Smooth muscle cell (in vitro differentiated cells): Measurements from ENCODE around the gene POLR3A. TPM values are rescaled to one million over a fixed set of nuclear protein-coding genes. Genes with fewer than 3 reads are reported as not detected.

ENCODE experiments used
- DNase-seq: peaks from one replicate; lab custom pipeline; 2025; ENCODE audit not compliant: unreplicated experiment; lab: John Stamatoyannopoulos, UW
- H2AFZ ChIP-seq: fragments of 200-600 bp; sonication (generic); 2 replicates; pipeline ENCODE4 v1.6.0; 2016; ENCODE audit warnings: antibody characterized with exemption, low read depth, mild to moderate bottlenecking
- H3F3A ChIP-seq: fragments of 200-600 bp; sonication (generic); 2 replicates; pipeline ENCODE4 v1.6.0; 2017; ENCODE audit warnings: antibody characterized with exemption, low read depth
- H3K27ac ChIP-seq: fragments of 200-600 bp; sonication (generic); 2 replicates; pipeline ENCODE4 v1.5.1; 2016; ENCODE audit warnings: low read depth, mild to moderate bottlenecking
- H3K27me3 ChIP-seq: fragments of 200-600 bp; sonication (generic); 2 replicates; pipeline ENCODE4 v1.6.1; 2016; ENCODE audit warnings: low read depth, mild to moderate bottlenecking
- H3K36me3 ChIP-seq: fragments of 200-600 bp; sonication (generic); 2 replicates; pipeline ENCODE4 v1.5.1; 2016; ENCODE audit warnings: low read depth
- H3K4me1 ChIP-seq: fragments of 200-600 bp; sonication (generic); 2 replicates; pipeline ENCODE4 v1.5.1; 2016; ENCODE audit warnings: low read depth
- H3K4me2 ChIP-seq: fragments of 200-600 bp; sonication (generic); 2 replicates; pipeline ENCODE4 v1.6.0; 2016; ENCODE audit warnings: mild to moderate bottlenecking
- H3K4me3 ChIP-seq: fragments of 200-600 bp; sonication (generic); 2 replicates; pipeline ENCODE4 v1.5.1; 2016; ENCODE audit warnings: mild to moderate bottlenecking
- H3K79me2 ChIP-seq: fragments of 200-600 bp; sonication (generic); 2 replicates; pipeline ENCODE4 v1.6.0; 2016; ENCODE audit warnings: low read depth, mild to moderate bottlenecking
- H3K9ac ChIP-seq: fragments of 200-600 bp; sonication (generic); 2 replicates; pipeline ENCODE4 v1.6.0; 2016; ENCODE audit warnings: low read depth
- H3K9me3 ChIP-seq: fragments of 200-600 bp; sonication (generic); replicated peaks from 2 replicates; pipeline ENCODE4 v1.5.1; 2016; ENCODE audit warnings: low read depth
- H4K20me1 ChIP-seq: fragments of 200-600 bp; sonication (generic); 2 replicates; pipeline ENCODE4 v1.6.0; 2016; ENCODE audit warnings: low read depth
- CTCF ChIP-seq: fragments of 200-600 bp; sonication (generic); IDR thresholded peaks from 2 replicates; pipeline ENCODE4 v1.5.1; 2017; ENCODE audit warnings: borderline replicate concordance, mild to moderate bottlenecking, antibody characterized with exemption; ENCODE audit not compliant: insufficient read depth, poor library complexity, severe bottlenecking
- WGBS: methylation state at CpG from one replicate; pipeline ENCODE4 v1.1.7; 2016; ENCODE audit warnings: low lambda C conversion rate; 5-methylcytosine and 5-hydroxymethylcytosine counted together
- polyA plus RNA-seq: library from polyadenylated mRNA; unstranded; fragments of >200 nt; fragmentation: Nextera tagmentation; extraction: Ambion mirVana; gene quantifications from 2 replicates; pipeline ENCODE4 v1.2.1, GENCODE V29; 2016
- total RNA-seq: library from RNA; depleted of rRNA; stranded (reverse); fragments of >200 nt; gene quantifications from 2 replicates; pipeline ENCODE4 v1.2.3, GENCODE V29; 2014

Gene POLR3A
- total and polyA plus RNA-seq, 2 experiments from 2014 or later, result 13.8 to 14.9 TPM

GRCh38 chr10:77925795-77926565, 103.3 kb downstream of the POLR3A start:
- 2% methylated on average over 63 of the region's 73 CpGs for WGBS
- H3K9ac ChIP-seq, result peak overlapping the region; percentile 66
- H2AFZ ChIP-seq, result peak overlapping the region; percentile 71
- DNase-seq, result peak; percentile 47
- H3K27ac ChIP-seq, result no peak overlapping the region
- H3K36me3 ChIP-seq, result no peaks in the 10 kb centered on the region
- H3K4me1 ChIP-seq, result peaks cover 23% of the 10 kb centered on the region
- peaks cover 48% of the 10 kb centered on the region for H3K79me2 ChIP-seq
- no peak for TF ChIP-seq CTCF
- peak overlapping the region; percentile 97 for H3K4me2 ChIP-seq
- H3F3A ChIP-seq, result peaks cover 11% of the 10 kb centered on the region
- peaks cover 48% of the 10 kb centered on the region for H4K20me1 ChIP-seq
- H3K9me3 ChIP-seq, result no peaks in the 10 kb centered on the region
- H3K4me3 ChIP-seq, result peak overlapping the region; percentile 86
- no peaks in the 10 kb centered on the region for H3K27me3 ChIP-seq

- no peaks in the 10 kb centered on the region for H3K9me3 ChIP-seq
- H3K4me3 ChIP-seq, result peak overlapping the region; percentile 86
- H3K27me3 ChIP-seq, result no peaks in the 10 kb centered on the region
- peaks cover 54% of the 10 kb centered on the region for H3K79me2 ChIP-seq
- no peak for DNase-seq
- peaks cover 53% of the 10 kb centered on the region for H4K20me1 ChIP-seq
- H2AFZ ChIP-seq, result peak overlapping the region; percentile 71
- 28% methylated on average over 7 of the region's 7 CpGs for WGBS
- peaks cover 11% of the 10 kb centered on the region for H3F3A ChIP-seq
- peak overlapping the region; percentile 66 for H3K9ac ChIP-seq
- no peak for TF ChIP-seq CTCF
- peaks cover 23% of the 10 kb centered on the region for H3K4me1 ChIP-seq
- no peak overlapping the region for H3K27ac ChIP-seq
- no peaks in the 10 kb centered on the region for H3K36me3 ChIP-seq
- H3K4me2 ChIP-seq, result peak overlapping the region; percentile 97
These were observed 103.9 kb downstream of the POLR3A start for GRCh38 chr10:77925410-77925794.

DNA sequence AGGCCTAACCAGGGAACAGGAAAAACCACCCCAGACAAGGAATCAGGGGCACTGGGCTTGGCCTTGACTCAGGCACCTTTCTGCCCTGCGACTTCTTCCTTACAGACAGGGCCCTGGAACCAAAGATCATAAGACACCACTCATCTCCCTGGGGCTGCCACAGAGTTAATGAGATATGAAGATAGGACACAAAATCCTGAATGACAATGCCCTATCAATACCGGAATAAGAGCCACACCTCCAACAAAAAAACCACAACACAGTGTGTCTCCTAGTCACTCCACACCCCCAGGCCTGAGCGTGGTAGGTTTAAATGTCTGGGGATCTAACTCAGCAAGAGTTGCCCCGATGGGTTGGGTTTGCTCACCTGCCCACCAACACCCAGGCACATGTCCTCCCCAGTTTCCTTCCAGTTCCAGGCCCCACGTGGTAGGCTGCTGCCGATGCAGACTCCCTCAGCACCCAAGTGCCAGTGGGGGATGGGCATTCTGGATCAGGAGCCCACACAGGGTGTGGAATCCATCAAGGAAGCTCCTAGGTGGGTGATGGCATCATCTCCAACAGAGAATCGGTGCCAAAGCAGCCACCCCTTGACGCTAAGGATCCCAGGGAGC, 106.6 kb downstream of the POLR3A start:
- H3K36me3 ChIP-seq, result no peaks in the 10 kb centered on the region
- no peak overlapping the region for H3K27ac ChIP-seq
- H3K9ac ChIP-seq, result no peak overlapping the region
- H3K27me3 ChIP-seq, result no peaks in the 10 kb centered on the region
- no peak overlapping the region for H3K4me2 ChIP-seq
- H3F3A ChIP-seq, result peaks cover 9% of the 10 kb centered on the region
- H2AFZ ChIP-seq, result no peak overlapping the region
- H3K79me2 ChIP-seq, result peaks cover 76% of the 10 kb centered on the region
- 82% methylated on average over 8 of the region's 8 CpGs for WGBS
- peaks cover 81% of the 10 kb centered on the region for H4K20me1 ChIP-seq
- TF ChIP-seq CTCF, result no peak
- H3K9me3 ChIP-seq, result no peaks in the 10 kb centered on the region
- peaks cover 23% of the 10 kb centered on the region for H3K4me1 ChIP-seq
- H3K4me3 ChIP-seq, result no peak overlapping the region
- no peak for DNase-seq
